OCI-LY1 (cell line): ENCODE measurements around the gene LRSAM1.

Experiments
- H2AFZ ChIP-seq: fragments of 200-600 bp; sonication (generic), shearing (Covaris generic); 2 replicates; pipeline ENCODE4 v1.6.0; 2014; ENCODE audit warnings: antibody characterized with exemption, mild to moderate bottlenecking, low read length
- H3F3A ChIP-seq: fragments of 200-600 bp; sonication (generic), shearing (Covaris generic); 2 replicates; pipeline ENCODE4 v1.6.0; 2014; ENCODE audit warnings: mild to moderate bottlenecking, antibody characterized with exemption, low read length, moderate library complexity; ENCODE audit not compliant: insufficient read depth
- H3K27ac ChIP-seq: fragments of 200-600 bp; sonication (generic); 2 replicates; pipeline ENCODE4 v1.5.1; 2014; ENCODE audit warnings: low read length, mixed run types, mild to moderate bottlenecking, low read depth; ENCODE audit not compliant: poor library complexity, severe bottlenecking
- H3K27me3 ChIP-seq: fragments of 200-600 bp; sonication (generic); 2 replicates; pipeline ENCODE4 v1.6.0; 2014; ENCODE audit warnings: antibody characterized with exemption, mild to moderate bottlenecking, low read length, moderate library complexity; ENCODE audit not compliant: insufficient read depth
- H3K36me3 ChIP-seq: fragments of 200-600 bp; sonication (generic); 2 replicates; pipeline ENCODE4 v1.6.1; 2014; ENCODE audit warnings: mild to moderate bottlenecking, antibody characterized with exemption, low read length, moderate library complexity, mixed read lengths; ENCODE audit not compliant: insufficient read depth
- H3K4me1 ChIP-seq: fragments of 200-600 bp; sonication (generic); 2 replicates; pipeline ENCODE4 v1.5.1; 2014; ENCODE audit warnings: mild to moderate bottlenecking, low read length, moderate library complexity; ENCODE audit not compliant: insufficient read depth, severe bottlenecking
- H3K4me2 ChIP-seq: fragments of 200-600 bp; sonication (generic), shearing (Covaris generic); 2 replicates; pipeline ENCODE4 v1.6.1; 2014; ENCODE audit warnings: low read length
- H3K4me3 ChIP-seq: fragments of 200-600 bp; sonication (generic); 2 replicates; pipeline ENCODE4 v1.5.1; 2014; ENCODE audit warnings: low read length, low read depth, mild to moderate bottlenecking, mixed read lengths; ENCODE audit not compliant: poor library complexity, severe bottlenecking
- H3K79me2 ChIP-seq: fragments of 200-600 bp; shearing (Covaris generic); 2 replicates; pipeline ENCODE4 v1.6.1; 2016; ENCODE audit warnings: mixed run types, low read length, mixed read lengths; ENCODE audit not compliant: insufficient read depth
- H3K9ac ChIP-seq: fragments of 200-600 bp; sonication (generic), shearing (Covaris generic); 2 replicates; pipeline ENCODE4 v1.6.1; 2014; ENCODE audit warnings: mild to moderate bottlenecking, low read length, mixed read lengths
- H3K9me2 ChIP-seq: fragments of 200-600 bp; sonication (generic), shearing (Covaris generic); 2 replicates; pipeline ENCODE4 v1.6.1; 2014; ENCODE audit warnings: low read depth, mild to moderate bottlenecking, low read length, mixed read lengths
- H3K9me3 ChIP-seq: fragments of 200-600 bp; shearing (Covaris generic); 2 replicates; pipeline ENCODE4 v1.6.1; 2014; ENCODE audit warnings: low read length, mixed read lengths
- H4K20me1 ChIP-seq: fragments of 200-600 bp; sonication (generic), shearing (Covaris generic); 2 replicates; pipeline ENCODE4 v1.6.0; 2016; ENCODE audit warnings: mild to moderate bottlenecking, low read length; ENCODE audit not compliant: insufficient read depth
- EZH2 ChIP-seq: fragments of 200-600 bp; sonication (generic), shearing (Covaris generic); IDR thresholded peaks from 2 replicates; pipeline ENCODE4 v1.8.0; 2017; ENCODE audit warnings: borderline replicate concordance, mixed run types, mild to moderate bottlenecking, antibody characterized with exemption, low read length, moderate library complexity, mixed read lengths
- TF ChIP-seq, protein P1 (sequence below): fragments of 200-600 bp; sonication (generic), shearing (Covaris generic); IDR thresholded peaks from 2 replicates; pipeline ENCODE4 v1.5.1; 2017; ENCODE audit warnings: mild to moderate bottlenecking, antibody characterized with exemption, low read length, moderate library complexity, mixed read lengths

The LRSAM1 gene

DNA sequence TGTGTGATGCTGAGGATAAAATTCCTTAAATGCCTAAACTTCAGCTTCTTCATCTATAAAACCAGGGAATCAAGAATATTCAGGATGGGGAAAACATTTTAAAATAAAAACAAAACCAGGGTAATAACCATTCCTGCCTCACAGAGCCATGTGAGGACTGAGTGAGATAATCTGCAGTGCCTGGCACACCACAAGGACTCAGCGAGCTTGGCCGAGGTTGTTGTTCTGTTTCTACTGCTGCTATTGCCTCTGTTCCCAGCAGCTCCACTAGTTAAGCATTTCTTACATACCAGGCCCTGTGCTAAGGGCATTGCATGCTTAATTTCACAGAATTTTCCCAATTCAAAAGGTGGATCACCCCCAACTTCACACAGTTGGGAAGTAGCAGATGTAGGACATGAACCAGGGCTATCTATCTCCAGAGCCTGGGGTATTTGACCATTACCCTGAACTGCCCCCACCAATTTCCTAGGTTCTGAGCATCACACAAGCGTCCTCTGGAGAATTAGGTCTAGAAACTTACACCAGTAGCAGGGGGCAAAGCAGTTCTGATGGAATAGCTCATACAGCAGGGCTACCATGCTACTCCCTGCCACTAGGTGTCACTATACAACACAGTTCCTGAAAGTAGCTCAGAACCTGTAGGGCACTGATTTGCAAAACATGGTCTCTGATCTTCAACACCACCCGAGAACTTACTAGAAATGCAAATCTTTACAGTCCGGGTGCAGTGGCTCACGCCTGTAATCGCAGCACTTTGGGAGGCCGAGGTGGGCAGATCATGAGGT lies 74.3 kb downstream of the LRSAM1 start:
- Histone ChIP-seq H4K20me1 (no peaks in the 10 kb centered on the region), H3K36me3 (no peaks in the 10 kb centered on the region), H3K9me2 (no peaks in the 10 kb centered on the region), H3K27me3 (no peaks in the 10 kb centered on the region; the same call in 1 of the 2 replicates), H3K9ac (no peak overlapping the region), H3K4me3 (no peak overlapping the region), H3K9me3 (peaks cover 14% of the 10 kb centered on the region), H2AFZ (no peak overlapping the region), H3K27ac (no peak overlapping the region), H3K4me2 (no peak overlapping the region), H3K79me2 (no peaks in the 10 kb centered on the region), H3K4me1 (no peaks in the 10 kb centered on the region), H3F3A (no peaks in the 10 kb centered on the region)
- TF ChIP-seq, protein P1, sequence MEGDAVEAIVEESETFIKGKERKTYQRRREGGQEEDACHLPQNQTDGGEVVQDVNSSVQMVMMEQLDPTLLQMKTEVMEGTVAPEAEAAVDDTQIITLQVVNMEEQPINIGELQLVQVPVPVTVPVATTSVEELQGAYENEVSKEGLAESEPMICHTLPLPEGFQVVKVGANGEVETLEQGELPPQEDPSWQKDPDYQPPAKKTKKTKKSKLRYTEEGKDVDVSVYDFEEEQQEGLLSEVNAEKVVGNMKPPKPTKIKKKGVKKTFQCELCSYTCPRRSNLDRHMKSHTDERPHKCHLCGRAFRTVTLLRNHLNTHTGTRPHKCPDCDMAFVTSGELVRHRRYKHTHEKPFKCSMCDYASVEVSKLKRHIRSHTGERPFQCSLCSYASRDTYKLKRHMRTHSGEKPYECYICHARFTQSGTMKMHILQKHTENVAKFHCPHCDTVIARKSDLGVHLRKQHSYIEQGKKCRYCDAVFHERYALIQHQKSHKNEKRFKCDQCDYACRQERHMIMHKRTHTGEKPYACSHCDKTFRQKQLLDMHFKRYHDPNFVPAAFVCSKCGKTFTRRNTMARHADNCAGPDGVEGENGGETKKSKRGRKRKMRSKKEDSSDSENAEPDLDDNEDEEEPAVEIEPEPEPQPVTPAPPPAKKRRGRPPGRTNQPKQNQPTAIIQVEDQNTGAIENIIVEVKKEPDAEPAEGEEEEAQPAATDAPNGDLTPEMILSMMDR: peak; percentile 54
- no peak for TF ChIP-seq EZH2

DNA sequence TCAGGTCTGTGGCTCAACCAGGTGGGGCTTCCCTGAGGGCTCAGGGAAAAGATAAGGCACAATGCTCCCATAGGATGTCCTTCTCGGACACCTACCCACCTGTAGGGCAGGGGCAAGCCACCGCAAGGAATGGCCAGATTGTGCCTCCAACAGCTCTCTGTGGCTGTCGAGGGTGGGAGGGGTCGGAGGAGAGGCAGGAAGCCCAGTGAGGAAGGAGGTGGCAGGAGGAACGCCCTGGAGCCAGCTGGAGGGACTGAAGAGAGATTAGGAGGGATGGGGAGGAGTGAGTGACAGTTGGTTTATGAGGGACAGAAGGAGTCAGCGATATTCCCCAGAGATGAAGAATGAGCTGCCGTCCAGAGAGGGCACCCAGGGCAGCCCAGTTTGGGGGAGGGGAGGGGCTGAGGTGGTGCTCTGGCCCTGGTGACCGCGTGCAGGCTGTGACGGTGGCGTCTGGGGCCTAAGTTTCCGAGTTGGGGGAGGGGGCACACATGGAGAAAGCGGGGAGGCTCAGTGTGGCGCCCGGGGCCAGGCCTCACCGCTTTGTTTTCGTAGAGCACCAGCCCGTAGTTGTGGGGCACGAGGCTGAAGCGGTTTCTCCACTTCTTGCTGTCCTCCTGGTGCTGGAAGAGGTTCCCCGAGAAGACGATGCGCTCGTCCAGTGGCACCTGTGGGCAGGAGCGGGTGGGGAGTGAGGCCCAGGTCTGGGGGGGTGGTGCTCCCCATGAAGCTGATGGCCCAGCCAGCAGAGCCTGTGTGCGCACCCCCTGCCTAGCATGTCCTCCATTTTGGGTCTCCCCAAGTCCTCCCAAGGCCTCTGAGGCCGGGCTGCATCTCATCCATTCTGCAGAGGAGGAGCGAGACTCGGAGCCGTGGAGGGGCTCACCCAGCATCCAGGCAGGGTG lies 75.6 kb downstream of the LRSAM1 start:
- Histone ChIP-seq H3K79me2 (no peaks in the 10 kb centered on the region), H3K9me2 (no peaks in the 10 kb centered on the region), H3K36me3 (no peaks in the 10 kb centered on the region), H3K4me2 (no peak overlapping the region), H3K9me3 (peaks cover 14% of the 10 kb centered on the region), H3K27me3 (no peaks in the 10 kb centered on the region; the same call in 1 of the 2 replicates), H2AFZ (no peak overlapping the region), H3K4me3 (no peak overlapping the region), H3K9ac (no peak overlapping the region), H4K20me1 (no peaks in the 10 kb centered on the region), H3F3A (no peaks in the 10 kb centered on the region), H3K4me1 (no peaks in the 10 kb centered on the region), H3K27ac (no peak overlapping the region)
- TF ChIP-seq, protein P1: no peak
- TF ChIP-seq EZH2: no peak

DNA sequence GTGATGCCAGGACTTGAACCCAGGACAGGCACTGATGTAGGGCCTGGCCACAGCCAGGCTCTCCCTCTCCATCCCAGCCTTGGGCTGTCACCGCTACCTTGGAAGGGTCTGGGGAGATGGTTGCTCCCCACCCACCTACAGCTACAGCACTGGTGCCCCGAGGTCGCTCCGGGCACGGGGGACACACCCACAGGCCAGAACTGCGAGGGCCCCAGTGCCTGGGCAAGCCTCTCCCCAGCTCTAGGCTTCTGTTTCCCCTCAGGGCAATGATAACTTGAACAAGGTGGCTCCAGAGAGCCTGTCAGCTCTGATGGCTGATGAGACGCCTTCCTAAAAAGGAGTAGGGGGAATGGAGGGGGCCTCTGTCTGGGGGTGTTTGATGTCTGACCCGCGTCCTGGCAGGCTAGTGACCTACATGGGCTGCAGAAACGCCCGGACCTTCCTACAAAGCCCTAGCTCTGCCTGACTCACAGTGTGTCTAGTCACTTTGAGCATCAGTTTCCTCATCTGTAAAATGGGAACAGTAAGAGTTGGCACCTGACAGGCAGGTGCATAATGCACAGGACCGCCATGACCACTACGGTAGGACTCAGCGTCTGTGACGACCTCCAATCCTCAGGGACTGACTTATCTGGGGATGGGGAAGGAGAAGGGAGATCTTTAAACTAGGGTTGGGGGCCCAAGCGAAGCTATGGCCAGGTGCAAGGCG lies 76.4 kb downstream of the LRSAM1 start:
- Histone ChIP-seq H3K9me3 (peaks cover 12% of the 10 kb centered on the region), H3K4me2 (no peak overlapping the region), H3K9ac (no peak overlapping the region), H3K27me3 (no peaks in the 10 kb centered on the region; the same call in 1 of the 2 replicates), H3K9me2 (no peaks in the 10 kb centered on the region), H3K79me2 (no peaks in the 10 kb centered on the region), H3F3A (no peaks in the 10 kb centered on the region), H3K4me1 (no peaks in the 10 kb centered on the region), H3K4me3 (no peak overlapping the region), H2AFZ (no peak overlapping the region), H3K27ac (no peak overlapping the region), H4K20me1 (no peaks in the 10 kb centered on the region), H3K36me3 (no peaks in the 10 kb centered on the region)
- no peak for TF ChIP-seq EZH2
- TF ChIP-seq, protein P1: no peak
